ENCODE measurements around the gene NT5C. TPM values are rescaled to one million over a fixed set of nuclear protein-coding genes. Genes with fewer than 3 reads are reported as not detected.

The NT5C gene
- total and polyA plus RNA-seq, 4 donors, result 27.2 to 61.0 (median 55.9) TPM

DNA sequence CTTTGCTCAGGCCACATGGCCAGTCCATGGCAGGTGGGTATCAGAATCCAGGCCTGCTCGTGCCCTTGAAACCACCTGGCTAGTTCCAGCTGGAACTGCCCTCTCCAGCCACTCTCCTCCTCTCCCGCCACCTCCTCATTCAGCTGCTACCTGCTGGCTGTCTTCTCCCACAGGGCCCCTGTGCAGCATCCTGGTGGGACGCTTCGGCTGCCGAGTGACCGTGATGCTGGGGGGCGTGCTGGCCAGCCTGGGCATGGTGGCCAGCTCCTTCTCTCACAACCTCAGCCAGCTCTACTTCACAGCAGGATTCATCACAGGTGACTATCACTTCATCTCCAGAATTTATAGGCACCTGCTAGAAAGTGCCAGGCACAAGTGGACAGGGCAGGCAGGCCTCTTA lies 33.7 kb downstream of the NT5C start:
- Histone ChIP-seq H3K36me3 (ENCODE audit: control insufficient read depth, insufficient read depth, low read length) (peaks cover 9% of the 10 kb centered on the region), H3K9me3 (ENCODE audit: control insufficient read depth, insufficient read depth, low read length) (no peaks in the 10 kb centered on the region), H3K4me1 (ENCODE audit: control insufficient read depth, insufficient read depth, low read length) (peaks cover 11% of the 10 kb centered on the region), H3K27me3 (ENCODE audit: control insufficient read depth, insufficient read depth, low read length) (no peaks in the 10 kb centered on the region), H3K27ac (ENCODE audit: low read depth, low read length) (no peak overlapping the region), H3K4me3 (ENCODE audit: low read depth, low read length) (no peak overlapping the region)
- 88% methylated on average over 7 of the region's 7 CpGs for WGBS (ENCODE audit: insufficient coverage)
- no peak for DNase-seq (ENCODE audit: low read depth in 4 of 6, low spot score in 6 of 6)

GRCh38 chr17:75096082-75096625 lies 35.4 kb downstream of the NT5C start:
- no peak for DNase-seq (ENCODE audit: low read depth in 4 of 6, low spot score in 6 of 6)
- WGBS (ENCODE audit: insufficient coverage), result 71% methylated on average over 8 of the region's 14 CpGs

GRCh38 chr17:75094871-75095399 lies 36.6 kb downstream of the NT5C start:
- no peaks in the 10 kb centered on the region for H3K9me3 ChIP-seq (ENCODE audit: control insufficient read depth, insufficient read depth, low read length)
- peaks cover 3% of the 10 kb centered on the region for H3K36me3 ChIP-seq (ENCODE audit: control insufficient read depth, insufficient read depth, low read length)
- H3K4me3 ChIP-seq (ENCODE audit: low read depth, low read length), result no peak overlapping the region
- H3K4me1 ChIP-seq (ENCODE audit: control insufficient read depth, insufficient read depth, low read length), result peaks cover 23% of the 10 kb centered on the region
- DNase-seq (ENCODE audit: low read depth in 4 of 6, low spot score in 6 of 6), result no peak
- no peaks in the 10 kb centered on the region for H3K27me3 ChIP-seq (ENCODE audit: control insufficient read depth, insufficient read depth, low read length)
- H3K27ac ChIP-seq (ENCODE audit: low read depth, low read length), result no peak overlapping the region
- 67% methylated on average over 13 of the region's 16 CpGs for WGBS (ENCODE audit: insufficient coverage)

More at GRCh38 chr17:75096082-75096625, 35.4 kb downstream of the NT5C start:
- Histone ChIP-seq H3K27ac (ENCODE audit: low read depth, low read length) (no peak overlapping the region), H3K4me1 (ENCODE audit: control insufficient read depth, insufficient read depth, low read length) (peaks cover 19% of the 10 kb centered on the region), H3K4me3 (ENCODE audit: low read depth, low read length) (no peak overlapping the region), H3K9me3 (ENCODE audit: control insufficient read depth, insufficient read depth, low read length) (no peaks in the 10 kb centered on the region), H3K27me3 (ENCODE audit: control insufficient read depth, insufficient read depth, low read length) (no peaks in the 10 kb centered on the region), H3K36me3 (ENCODE audit: control insufficient read depth, insufficient read depth, low read length) (peaks cover 9% of the 10 kb centered on the region)

GRCh38 chr17:75093548-75094158 lies 37.9 kb downstream of the NT5C start:
- 87% methylated on average over 18 of the region's 18 CpGs for WGBS (ENCODE audit: insufficient coverage)
- Histone ChIP-seq H3K27ac (ENCODE audit: low read depth, low read length) (peak overlapping the region; percentile 81), H3K27me3 (ENCODE audit: control insufficient read depth, insufficient read depth, low read length) (no peaks in the 10 kb centered on the region), H3K4me3 (ENCODE audit: low read depth, low read length) (no peak overlapping the region), H3K36me3 (ENCODE audit: control insufficient read depth, insufficient read depth, low read length) (no peaks in the 10 kb centered on the region), H3K9me3 (ENCODE audit: control insufficient read depth, insufficient read depth, low read length) (no peaks in the 10 kb centered on the region), H3K4me1 (ENCODE audit: control insufficient read depth, insufficient read depth, low read length) (peaks cover 28% of the 10 kb centered on the region)
- no peak for DNase-seq (ENCODE audit: low read depth in 4 of 6, low spot score in 6 of 6)

DNA sequence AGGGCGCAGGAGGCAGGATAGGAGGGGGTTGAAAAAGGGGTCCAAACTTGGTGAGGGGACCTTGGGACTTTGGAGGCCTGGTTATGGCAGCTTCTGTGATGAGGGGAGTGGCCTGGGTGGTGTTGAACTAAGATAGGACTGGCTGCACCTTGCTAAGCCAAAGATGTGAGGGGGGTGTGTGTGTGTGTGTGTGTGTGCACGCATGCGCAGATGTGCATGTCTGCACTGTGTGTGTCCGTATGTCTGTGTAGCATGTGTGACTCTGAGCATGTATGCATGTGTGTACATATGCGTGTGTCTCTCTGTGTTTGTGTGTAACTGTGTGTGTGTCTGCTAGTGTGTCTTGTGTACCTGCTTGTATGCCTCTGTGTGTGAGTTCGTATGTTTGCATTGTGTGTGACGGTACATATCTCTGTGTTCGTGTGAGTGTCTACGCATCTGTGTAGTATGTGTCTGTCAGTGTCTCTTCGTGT lies 39.7 kb downstream of the NT5C start:
- Histone ChIP-seq H3K36me3 (ENCODE audit: control insufficient read depth, insufficient read depth, low read length) (no peaks in the 10 kb centered on the region), H3K4me3 (ENCODE audit: low read depth, low read length) (no peak overlapping the region), H3K9me3 (ENCODE audit: control insufficient read depth, insufficient read depth, low read length) (no peaks in the 10 kb centered on the region), H3K27ac (ENCODE audit: low read depth, low read length) (peak overlapping the region; percentile 33), H3K27me3 (ENCODE audit: control insufficient read depth, insufficient read depth, low read length) (peaks cover 9% of the 10 kb centered on the region), H3K4me1 (ENCODE audit: control insufficient read depth, insufficient read depth, low read length) (peaks cover 42% of the 10 kb centered on the region)
- no peak for DNase-seq (ENCODE audit: low read depth in 4 of 6, low spot score in 6 of 6)
- WGBS (ENCODE audit: insufficient coverage), result 91% methylated on average over 10 of the region's 10 CpGs

GRCh38 chr17:75090871-75091854 lies 40.4 kb downstream of the NT5C start:
- Histone ChIP-seq H3K4me3 (ENCODE audit: low read depth, low read length) (no peak overlapping the region), H3K9me3 (ENCODE audit: control insufficient read depth, insufficient read depth, low read length) (no peaks in the 10 kb centered on the region), H3K27me3 (ENCODE audit: control insufficient read depth, insufficient read depth, low read length) (peaks cover 10% of the 10 kb centered on the region), H3K36me3 (ENCODE audit: control insufficient read depth, insufficient read depth, low read length) (no peaks in the 10 kb centered on the region), H3K27ac (ENCODE audit: low read depth, low read length) (peak overlapping the region; percentile 61), H3K4me1 (ENCODE audit: control insufficient read depth, insufficient read depth, low read length) (peaks cover 42% of the 10 kb centered on the region)
- no peak for DNase-seq (ENCODE audit: low read depth in 4 of 6, low spot score in 6 of 6)
- WGBS (ENCODE audit: insufficient coverage), result 60% methylated on average over 19 of the region's 19 CpGs

- Histone ChIP-seq H3K4me1 (ENCODE audit: control insufficient read depth, insufficient read depth, low read length) (peaks cover 43% of the 10 kb centered on the region), H3K36me3 (ENCODE audit: control insufficient read depth, insufficient read depth, low read length) (no peaks in the 10 kb centered on the region), H3K4me3 (ENCODE audit: low read depth, low read length) (peak overlapping the region; percentile 43), H3K27ac (ENCODE audit: low read depth, low read length) (peak overlapping the region; percentile 82), H3K27me3 (ENCODE audit: control insufficient read depth, insufficient read depth, low read length) (peaks cover 10% of the 10 kb centered on the region), H3K9me3 (ENCODE audit: control insufficient read depth, insufficient read depth, low read length) (no peaks in the 10 kb centered on the region)
- DNase-seq (ENCODE audit: low read depth in 4 of 6, low spot score in 6 of 6), result no peak
- WGBS (ENCODE audit: insufficient coverage), result 82% methylated on average over 9 of the region's 11 CpGs
Measured at GRCh38 chr17:75088465-75089417, 42.8 kb downstream of the NT5C start.

GRCh38 chr17:75087558-75088453 lies 43.7 kb downstream of the NT5C start, which contains the start of gene SLC16A5:
TSS of gene SLC16A5 (plus strand) at chr17:75087954. CDS start at chr17:75093637, 5,683 bp downstream.
- Histone ChIP-seq H3K4me3 (ENCODE audit: low read depth, low read length) (peak within 1 kb of the TSS; percentile 43), H3K27ac (ENCODE audit: low read depth, low read length) (peak within 1 kb of the TSS; percentile 82)

More at GRCh38 chr17:75087558-75088453, 43.7 kb downstream of the NT5C start, which contains the start of gene SLC16A5:
- H3K27me3 ChIP-seq (ENCODE audit: control insufficient read depth, insufficient read depth, low read length), result peaks cover 10% of the 10 kb centered on the region
- DNase-seq (ENCODE audit: low read depth in 4 of 6, low spot score in 6 of 6), result peak in 2 of 6 donors; percentile 51 to 66
- no peaks in the 10 kb centered on the region for H3K36me3 ChIP-seq (ENCODE audit: control insufficient read depth, insufficient read depth, low read length)
- H3K4me1 ChIP-seq (ENCODE audit: control insufficient read depth, insufficient read depth, low read length), result peaks cover 34% of the 10 kb centered on the region
- WGBS (ENCODE audit: insufficient coverage), result 4% methylated on average over 65 of the region's 69 CpGs
- H3K9me3 ChIP-seq (ENCODE audit: control insufficient read depth, insufficient read depth, low read length), result no peaks in the 10 kb centered on the region

Data from spinal cord (tissue), 10 donors.